ENCODE results near the gene GNAL.

DNA sequence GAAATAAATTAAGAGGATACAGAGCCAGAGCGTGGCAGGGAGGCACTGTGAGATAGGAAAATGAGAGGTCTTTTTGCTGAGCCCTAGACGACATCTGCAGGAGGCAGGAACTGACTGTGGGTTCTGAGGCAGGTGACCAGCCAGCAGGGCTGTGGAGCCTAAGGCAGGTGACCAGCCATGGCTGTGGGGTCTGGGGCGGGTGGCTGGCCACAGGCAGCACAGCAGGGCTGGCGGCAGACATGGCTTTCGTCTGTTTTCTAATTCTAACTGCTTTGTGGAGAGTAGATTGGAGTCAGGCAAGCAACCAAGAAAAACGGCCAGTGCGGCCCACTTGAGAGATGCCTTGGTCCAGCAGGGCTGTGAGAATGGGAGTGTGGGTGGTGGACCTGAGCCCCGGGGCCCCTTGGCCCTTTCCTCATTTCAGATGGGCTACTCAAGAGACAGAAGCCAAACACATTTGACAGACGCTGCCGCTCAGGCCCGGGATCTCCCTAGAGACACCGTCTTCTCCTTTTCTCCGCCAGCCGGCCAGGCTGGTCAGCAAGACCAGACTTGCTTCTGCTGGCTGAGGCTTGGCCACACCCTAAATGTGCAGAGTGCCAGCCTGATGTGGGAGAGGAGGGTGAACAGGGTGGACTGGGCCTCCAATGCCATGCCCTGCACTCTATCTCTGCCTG, 19.7 kb upstream of the GNAL start:
- TF ChIP-seq, protein P1, sequence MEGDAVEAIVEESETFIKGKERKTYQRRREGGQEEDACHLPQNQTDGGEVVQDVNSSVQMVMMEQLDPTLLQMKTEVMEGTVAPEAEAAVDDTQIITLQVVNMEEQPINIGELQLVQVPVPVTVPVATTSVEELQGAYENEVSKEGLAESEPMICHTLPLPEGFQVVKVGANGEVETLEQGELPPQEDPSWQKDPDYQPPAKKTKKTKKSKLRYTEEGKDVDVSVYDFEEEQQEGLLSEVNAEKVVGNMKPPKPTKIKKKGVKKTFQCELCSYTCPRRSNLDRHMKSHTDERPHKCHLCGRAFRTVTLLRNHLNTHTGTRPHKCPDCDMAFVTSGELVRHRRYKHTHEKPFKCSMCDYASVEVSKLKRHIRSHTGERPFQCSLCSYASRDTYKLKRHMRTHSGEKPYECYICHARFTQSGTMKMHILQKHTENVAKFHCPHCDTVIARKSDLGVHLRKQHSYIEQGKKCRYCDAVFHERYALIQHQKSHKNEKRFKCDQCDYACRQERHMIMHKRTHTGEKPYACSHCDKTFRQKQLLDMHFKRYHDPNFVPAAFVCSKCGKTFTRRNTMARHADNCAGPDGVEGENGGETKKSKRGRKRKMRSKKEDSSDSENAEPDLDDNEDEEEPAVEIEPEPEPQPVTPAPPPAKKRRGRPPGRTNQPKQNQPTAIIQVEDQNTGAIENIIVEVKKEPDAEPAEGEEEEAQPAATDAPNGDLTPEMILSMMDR (IDR thresholded peaks at IDR 0.05; ENCODE audit: insufficient read depth, low read length, poor library complexity, severe bottlenecking): no peak
- no peak for TF ChIP-seq EZH2phosphoT487 (conservative IDR thresholded peaks at IDR 0.05; ENCODE audit: low read length)
